ENCODE measurements around the gene UNCX. TPM values are rescaled to one million over a fixed set of nuclear protein-coding genes. Genes with fewer than 3 reads are reported as not detected.
A peak's percentile ranks its signal among the peaks of the same experiment; 100 is the strongest.

UNCX gene
- polyA plus RNA-seq, 1 donor (not counting 4 experiments of a cell fraction or from before 2014, with no cell fraction given), result not detected

- Histone ChIP-seq H3K9ac (ENCODE audit: control insufficient read depth, extremely low read depth, insufficient read depth, low read length) (no peak overlapping the region), H2AFZ (ENCODE audit: control insufficient read depth, low read length) (no peak overlapping the region), H3K9me1 (ENCODE audit: control insufficient read depth, extremely low read depth, insufficient read depth, low read length) (no peaks in the 10 kb centered on the region), H3K27me3 (ENCODE audit: control insufficient read depth, extremely low read depth, insufficient read depth, low read length) (peaks cover 93% of the 10 kb centered on the region), H3K4me2 (ENCODE audit: control insufficient read depth, extremely low read depth, insufficient read depth, low read depth, low read length) (no peak overlapping the region), H3K9me3 (ENCODE audit: control insufficient read depth, low read depth, low read length) (no peaks in the 10 kb centered on the region), H3K79me2 (ENCODE audit: control insufficient read depth, insufficient read depth, low read length) (no peaks in the 10 kb centered on the region), H3K4me1 (ENCODE audit: control insufficient read depth, extremely low read depth, insufficient read depth, low read length) (no peaks in the 10 kb centered on the region), H3K27ac (ENCODE audit: control insufficient read depth, insufficient read depth, low read length) (no peak overlapping the region), H4K20me1 (ENCODE audit: control insufficient read depth, extremely low read depth, insufficient read depth, low read length) (no peaks in the 10 kb centered on the region), H3K4me3 (ENCODE audit: control insufficient read depth in 2 of 3, extremely low read depth in 1 of 3, insufficient read depth in 2 of 3, low read depth in 1 of 3, low read length in 3 of 3) (no peak overlapping the region), H3K36me3 (ENCODE audit: control insufficient read depth in 2 of 2, extremely low read depth in 1 of 2, insufficient read depth in 2 of 2, low read length in 2 of 2) (no peaks in the 10 kb centered on the region)
- no peak for FAIRE-seq
- no peak for DNase-seq (ENCODE audit: low read depth, low spot score)
- dilution Hi-C loops (cut with MboI; ENCODE audit: extremely low pct_ligation_motif_present, low sequenced_read_pairs), result no loop called here
- TF ChIP-seq CTCF (optimal IDR thresholded peaks at IDR 0.05 in 1 of 3, IDR thresholded peaks at IDR 0.05 in 1 of 3, conservative IDR thresholded peaks at IDR 0.05 in 1 of 3; ENCODE audit: extremely low read depth in 1 of 3, insufficient read depth in 2 of 3, low read length in 3 of 3), result no peak
- peak; percentile 7 for TF ChIP-seq EZH2 (IDR thresholded peaks at IDR 0.05; ENCODE audit: low read length)
Measured at GRCh38 chr7:1247527-1248041, 14.9 kb downstream of the UNCX start.

DNA sequence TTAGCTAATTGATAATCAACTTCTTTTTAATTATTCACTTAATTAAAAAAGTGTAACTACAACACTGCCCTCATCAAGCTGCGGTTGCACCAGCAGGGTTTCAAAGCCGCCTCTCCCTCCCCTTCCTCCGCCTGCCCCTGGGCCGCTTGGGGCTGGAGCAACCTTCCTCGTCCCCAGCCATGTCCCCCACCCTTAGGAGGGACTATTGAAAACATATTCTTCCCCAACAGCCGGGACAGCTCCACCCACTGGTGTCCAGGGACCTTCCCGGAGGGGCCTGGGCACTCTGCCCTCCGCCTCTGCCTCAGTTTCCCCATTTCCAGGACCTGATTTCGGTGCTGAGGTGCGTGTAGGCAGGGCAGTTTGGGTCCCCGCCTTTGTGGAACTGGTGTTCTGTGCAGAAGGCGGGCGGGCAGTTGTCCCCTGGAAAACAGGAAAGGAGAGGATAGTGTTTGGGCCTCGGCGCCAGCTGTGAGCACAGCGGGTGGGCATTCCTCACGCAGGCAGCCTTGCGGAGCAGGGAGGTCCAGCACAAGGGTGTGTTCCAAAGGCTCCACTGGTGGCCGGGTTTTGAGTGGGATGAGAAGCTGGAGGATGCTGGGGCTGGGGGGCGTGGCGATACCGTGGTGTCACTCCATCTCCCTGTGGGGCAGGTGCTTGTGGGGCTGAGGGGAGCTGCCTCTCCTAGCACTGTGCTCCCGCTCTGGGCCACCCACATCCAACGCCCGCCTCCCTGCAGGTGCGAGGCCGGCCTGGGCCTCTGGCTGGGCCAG, 15.7 kb downstream of the UNCX start:
- Histone ChIP-seq H3K4me2 (ENCODE audit: control insufficient read depth, extremely low read depth, insufficient read depth, low read depth, low read length) (no peak overlapping the region), H3K9ac (ENCODE audit: control insufficient read depth, extremely low read depth, insufficient read depth, low read length) (no peak overlapping the region), H3K36me3 (ENCODE audit: control insufficient read depth in 2 of 2, extremely low read depth in 1 of 2, insufficient read depth in 2 of 2, low read length in 2 of 2) (no peaks in the 10 kb centered on the region), H2AFZ (ENCODE audit: control insufficient read depth, low read length) (no peak overlapping the region), H3K4me3 (ENCODE audit: control insufficient read depth in 2 of 3, extremely low read depth in 1 of 3, insufficient read depth in 2 of 3, low read depth in 1 of 3, low read length in 3 of 3) (no peak overlapping the region), H3K4me1 (ENCODE audit: control insufficient read depth, extremely low read depth, insufficient read depth, low read length) (no peaks in the 10 kb centered on the region), H4K20me1 (ENCODE audit: control insufficient read depth, extremely low read depth, insufficient read depth, low read length) (no peaks in the 10 kb centered on the region), H3K27ac (ENCODE audit: control insufficient read depth, insufficient read depth, low read length) (no peak overlapping the region), H3K27me3 (ENCODE audit: control insufficient read depth, extremely low read depth, insufficient read depth, low read length) (peaks cover 93% of the 10 kb centered on the region), H3K9me1 (ENCODE audit: control insufficient read depth, extremely low read depth, insufficient read depth, low read length) (no peaks in the 10 kb centered on the region), H3K79me2 (ENCODE audit: control insufficient read depth, insufficient read depth, low read length) (no peaks in the 10 kb centered on the region), H3K9me3 (ENCODE audit: control insufficient read depth, low read depth, low read length) (no peaks in the 10 kb centered on the region)
- no peak for DNase-seq (ENCODE audit: low read depth, low spot score)
- dilution Hi-C loops (cut with MboI; ENCODE audit: extremely low pct_ligation_motif_present, low sequenced_read_pairs), result no loop called here
- TF ChIP-seq CTCF (optimal IDR thresholded peaks at IDR 0.05 in 1 of 3, IDR thresholded peaks at IDR 0.05 in 1 of 3, conservative IDR thresholded peaks at IDR 0.05 in 1 of 3; ENCODE audit: extremely low read depth in 1 of 3, insufficient read depth in 2 of 3, low read length in 3 of 3), result no peak
- peak; percentile 93 for TF ChIP-seq EZH2 (IDR thresholded peaks at IDR 0.05; ENCODE audit: low read length)
- no peak for FAIRE-seq

All from keratinocyte (primary cell).